Activated B cell treated with CpG ODN at 0.5 μM for 24 hours (primary cell): ENCODE data around the gene CTNNA2. TPM values are rescaled to one million over a fixed set of nuclear protein-coding genes. Genes with fewer than 3 reads are reported as not detected.

ENCODE experiments used
- ATAC-seq: fragments of 200-7000 bp; cut with Tn5 transposase; one replicate; pipeline ENCODE4 v1.10.0; 2021; ENCODE audit warnings: low read depth, mild to moderate bottlenecking, moderate library complexity
- CTCF ChIA-PET: fragments of 350-600 bp; sonication (Branson Sonifier 250); formaldehyde crosslinking; loops from one replicate; lab custom pipeline; 2021; ENCODE audit warnings: antibody characterized with exemption; lab: Charles Lee
- POLR2A ChIA-PET: fragments of 350-600 bp; sonication (Branson Sonifier 250); formaldehyde crosslinking; loops from one replicate; lab custom pipeline; 2021; ENCODE audit warnings: antibody characterized with exemption; lab: Charles Lee
- DNase-seq: peaks from one replicate; pipeline ENCODE4 v3.0.0; 2022
- H3K27ac Mint-ChIP-seq: one replicate; pipeline ENCODE4 v1.8.0; 2020; ENCODE audit warnings: mixed read lengths
- H3K27me3 Mint-ChIP-seq: one replicate; pipeline ENCODE4 v1.8.0; 2021; ENCODE audit warnings: mixed read lengths
- H3K36me3 Mint-ChIP-seq: one replicate; pipeline ENCODE4 v1.8.0; 2021; ENCODE audit warnings: low read depth, mixed read lengths
- H3K4me1 Mint-ChIP-seq: one replicate; pipeline ENCODE4 v1.8.0; 2021; ENCODE audit warnings: mixed read lengths
- H3K4me3 Mint-ChIP-seq: one replicate; pipeline ENCODE4 v1.8.0; 2020; ENCODE audit warnings: mild to moderate bottlenecking, mixed read lengths
- H3K9me3 Mint-ChIP-seq: one replicate; pipeline ENCODE4 v1.8.0; 2020; ENCODE audit warnings: mixed read lengths
- CTCF ChIP-seq: fragments of 200-600 bp; IDR thresholded peaks from one replicate; pipeline ENCODE4 v1.8.0; 2022; ENCODE audit warnings: antibody characterized with exemption, mild to moderate bottlenecking
- intact Hi-C: fragments of 100-400 bp; cut with micrococcal nuclease; formaldehyde crosslinking; loops from one replicate; pipeline ENCODE4 v1.15.1; 2024
- total RNA-seq: library from RNA; stranded (reverse); gene quantifications from 2 replicates; pipeline ENCODE4 v1.2.3, GENCODE V29; 2022

The CTNNA2 gene
- total RNA-seq, 1 donor from 2014 or later: not detected

DNA sequence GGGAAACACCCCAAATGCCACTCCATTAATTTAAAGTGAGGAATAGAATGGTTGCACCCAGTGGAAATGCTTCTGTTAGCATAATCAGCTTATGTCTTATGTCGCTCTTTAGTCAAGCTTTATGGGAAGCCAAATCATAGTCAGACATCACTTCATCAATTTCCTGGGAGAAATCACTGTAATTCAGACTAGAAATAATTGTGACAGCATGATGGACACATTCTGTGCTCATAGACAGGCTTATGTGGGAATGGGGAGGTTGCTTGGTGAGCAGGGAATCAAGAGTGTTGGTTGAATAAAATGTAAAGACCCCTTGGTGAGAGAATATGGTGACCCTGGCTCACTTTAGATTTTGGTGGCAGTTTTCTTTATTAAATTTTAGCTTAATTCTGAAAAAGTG is 174.0 kb downstream of the CTNNA2 start:
- no peak overlapping the region for H3K4me3 Mint-ChIP-seq
- no peak overlapping the region for H3K27ac Mint-ChIP-seq
- ChIA-PET POLR2A (no interaction called here), CTCF (no interaction called here)
- H3K36me3 Mint-ChIP-seq: no peaks in the 10 kb centered on the region
- no peak for TF ChIP-seq CTCF
- H3K4me1 Mint-ChIP-seq: no peaks in the 10 kb centered on the region
- ATAC-seq: no peak
- intact Hi-C loops: no loop called here
- no peaks in the 10 kb centered on the region for H3K27me3 Mint-ChIP-seq
- DNase-seq: no peak
- peaks cover 1% of the 10 kb centered on the region for H3K9me3 Mint-ChIP-seq

- DNase-seq: no peak
- Mint-ChIP-seq H3K27ac (no peak overlapping the region), H3K27me3 (no peaks in the 10 kb centered on the region), H3K4me3 (no peak overlapping the region), H3K9me3 (no peaks in the 10 kb centered on the region), H3K36me3 (no peaks in the 10 kb centered on the region), H3K4me1 (no peaks in the 10 kb centered on the region)
- ATAC-seq: no peak
- TF ChIP-seq CTCF: no peak
- intact Hi-C loops: no loop called here
- ChIA-PET POLR2A (no interaction called here), CTCF (no interaction called here)
Measured at GRCh38 chr2:79695248-79695647, 182.4 kb downstream of the CTNNA2 start.

DNA sequence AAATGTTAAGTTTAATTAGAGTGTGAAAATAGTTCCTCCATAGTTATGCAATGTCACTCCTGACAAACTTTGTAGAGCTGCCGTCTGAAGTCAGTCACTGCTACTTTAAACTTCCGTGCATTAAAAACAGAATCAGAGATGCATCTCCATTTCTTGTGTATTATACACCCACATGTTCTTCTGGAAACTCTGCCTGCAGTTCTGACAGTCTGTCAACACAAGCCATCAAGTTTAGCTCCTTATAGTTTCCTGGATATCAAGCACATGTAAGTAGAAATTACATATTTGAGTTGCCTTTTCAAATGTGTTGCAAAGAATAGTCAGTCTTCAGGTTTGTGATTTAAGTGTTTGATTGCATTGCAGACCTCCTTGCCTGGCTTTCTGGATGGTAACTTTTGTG is 184.3 kb downstream of the CTNNA2 start:
- no peak for TF ChIP-seq CTCF
- ChIA-PET POLR2A (no interaction called here), CTCF (no interaction called here)
- ATAC-seq (no peak), DNase-seq (no peak)
- Mint-ChIP-seq H3K36me3 (no peaks in the 10 kb centered on the region), H3K4me1 (no peaks in the 10 kb centered on the region), H3K4me3 (no peak overlapping the region), H3K27ac (no peak overlapping the region), H3K27me3 (no peaks in the 10 kb centered on the region), H3K9me3 (no peaks in the 10 kb centered on the region)
- intact Hi-C loops: no loop called here

- no peak for DNase-seq
- Mint-ChIP-seq H3K27ac (no peak overlapping the region), H3K4me1 (no peaks in the 10 kb centered on the region), H3K9me3 (peaks cover 3% of the 10 kb centered on the region), H3K4me3 (no peak overlapping the region), H3K27me3 (no peaks in the 10 kb centered on the region), H3K36me3 (no peaks in the 10 kb centered on the region)
- intact Hi-C loops: no loop called here
- TF ChIP-seq CTCF: no peak
- CTCF ChIA-PET: no interaction called here
- POLR2A ChIA-PET: no interaction called here
- ATAC-seq: no peak
Measured at GRCh38 chr2:79700651-79701050, 187.8 kb downstream of the CTNNA2 start.

DNA sequence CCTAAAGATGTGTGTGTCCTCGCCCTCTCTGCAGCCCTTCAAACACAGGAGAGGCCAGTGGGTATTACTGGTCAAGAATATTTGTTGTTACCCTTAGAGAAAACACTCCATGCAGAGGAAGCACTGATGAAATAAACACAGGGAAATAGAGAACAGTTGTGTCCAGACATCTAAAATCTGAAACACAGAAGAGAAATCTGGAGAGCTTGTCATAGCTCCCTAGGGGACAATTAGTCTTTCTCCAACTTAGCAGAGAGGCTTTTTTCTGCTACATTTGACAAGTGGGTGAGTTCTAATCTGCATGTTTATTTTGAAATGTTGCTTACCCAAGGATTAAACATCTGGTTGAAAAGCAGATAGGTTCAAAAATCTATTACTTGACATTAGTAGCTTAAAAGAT is 190.1 kb downstream of the CTNNA2 start:
- Mint-ChIP-seq H3K36me3 (no peaks in the 10 kb centered on the region), H3K27me3 (no peaks in the 10 kb centered on the region), H3K4me1 (no peaks in the 10 kb centered on the region), H3K9me3 (peaks cover 3% of the 10 kb centered on the region), H3K4me3 (no peak overlapping the region), H3K27ac (no peak overlapping the region)
- intact Hi-C loops: no loop called here
- no peak for ATAC-seq
- no peak for TF ChIP-seq CTCF
- POLR2A ChIA-PET: no interaction called here
- CTCF ChIA-PET: no interaction called here
- DNase-seq: no peak
